Midbrain (tissue), 1 donor: Measurements from ENCODE around the gene TIPARP.
"Not testable (repeated sequence)": the region's sequence is repeated elsewhere in the genome, so short reads cannot be mapped to it uniquely, and the experiment has no call there.

Experiments used
- DNase-seq: peaks from one replicate; lab custom pipeline; 2025; lab: John Stamatoyannopoulos, UW

TIPARP gene

GRCh38 chr3:156648086-156648485 is 26.3 kb upstream of the TIPARP start:
- no peak for DNase-seq

GRCh38 chr3:156649681-156650080 is 24.7 kb upstream of the TIPARP start:
- no peak for DNase-seq

GRCh38 chr3:156652661-156653060 is 21.7 kb upstream of the TIPARP start:
- DNase-seq, result not testable (repeated sequence)

GRCh38 chr3:156654834-156655233 is 19.6 kb upstream of the TIPARP start:
- no peak for DNase-seq

- DNase-seq, result no peak
Measured at GRCh38 chr3:156655819-156656550, 18.4 kb upstream of the TIPARP start.

- no peak for DNase-seq
Measured at GRCh38 chr3:156657440-156657839, 16.9 kb upstream of the TIPARP start.

GRCh38 chr3:156657862-156658731 is 16.3 kb upstream of the TIPARP start:
- no peak for DNase-seq

GRCh38 chr3:156658732-156659090 is 15.7 kb upstream of the TIPARP start:
- DNase-seq, result no peak

GRCh38 chr3:156659260-156659659 is 15.1 kb upstream of the TIPARP start:
- peak; percentile 29 for DNase-seq

GRCh38 chr3:156661155-156661554 is 13.2 kb upstream of the TIPARP start:
- no peak for DNase-seq

GRCh38 chr3:156664011-156664830 is 10.2 kb upstream of the TIPARP start:
- DNase-seq, result no peak

GRCh38 chr3:156664831-156665178 is 9.6 kb upstream of the TIPARP start:
- DNase-seq, result no peak

GRCh38 chr3:156665291-156665690 is 9.1 kb upstream of the TIPARP start:
- DNase-seq, result no peak

GRCh38 chr3:156666073-156666472 is 8.3 kb upstream of the TIPARP start:
- no peak for DNase-seq

- no peak for DNase-seq
Measured at GRCh38 chr3:156668073-156668763, 6.2 kb upstream of the TIPARP start.

GRCh38 chr3:156670077-156670476 is 4.3 kb upstream of the TIPARP start:
- no peak for DNase-seq

- no peak for DNase-seq
Measured at GRCh38 chr3:156670652-156671051, 3.7 kb upstream of the TIPARP start.

- no peak for DNase-seq
Measured at GRCh38 chr3:156673732-156674045, 701 bp upstream of the TIPARP start.

GRCh38 chr3:156674911-156675829 is 780 bp downstream of the TIPARP start:
- DNase-seq, result peak; percentile 54

GRCh38 chr3:156675830-156676767 is 1.7 kb downstream of the TIPARP start:
- DNase-seq, result no peak
